Lower lobe of right lung (tissue), 2 donors: ENCODE measurements around the gene CFLAR. TPM values are rescaled to one million over a fixed set of nuclear protein-coding genes. Genes with fewer than 3 reads are reported as not detected.
"Not testable (repeated sequence)": the region's sequence is repeated elsewhere in the genome, so short reads cannot be mapped to it uniquely, and the experiment has no call there.

ENCODE experiments used
- ATAC-seq, 2 donors: fragments of 200-7000 bp; cut with Tn5 transposase; one replicate each; pipeline ENCODE4 v1.9.1; 2020 to 2022; ENCODE audit warnings: mild to moderate bottlenecking in 2 of 2, moderate library complexity in 2 of 2
- DNase-seq: peaks from one replicate; pipeline ENCODE4 v3.0.0-alpha.2; 2020
- H3K27ac ChIP-seq: fragments of 200-600 bp; one replicate; pipeline ENCODE4 v1.8.0; 2022
- H3K27me3 ChIP-seq: fragments of 200-600 bp; one replicate; pipeline ENCODE4 v1.8.0; 2022; ENCODE audit warnings: low read depth
- H3K36me3 ChIP-seq: fragments of 200-600 bp; one replicate; pipeline ENCODE4 v1.8.0; 2022; ENCODE audit warnings: mild to moderate bottlenecking
- H3K4me1 ChIP-seq: fragments of 200-600 bp; one replicate; pipeline ENCODE4 v1.8.0; 2022
- H3K4me3 ChIP-seq: fragments of 200-600 bp; one replicate; pipeline ENCODE4 v1.8.0; 2022; ENCODE audit warnings: mild to moderate bottlenecking
- H3K9me3 ChIP-seq: fragments of 200-600 bp; one replicate; pipeline ENCODE4 v1.8.0; 2022
- intact Hi-C: fragments of 100-400 bp; cut with DNase I; formaldehyde crosslinking; loops from one replicate; pipeline ENCODE4 v1.11.0; 2022
- total RNA-seq: library from RNA; stranded (reverse); fragmentation: NEBNext Ultra II Directional; extraction: Animal tissue kit (Norgen Biotek cat#: 25700); gene quantifications from one replicate; pipeline ENCODE4 v1.2.1, GENCODE V29; 2021
- TF ChIP-seq, protein P1 (sequence below): fragments of 200-600 bp; IDR thresholded peaks from one replicate; pipeline ENCODE4 v1.8.0; 2022; ENCODE audit warnings: antibody characterized with exemption, mild to moderate bottlenecking
- donor health status: DM: no; HTN: yes; CAD: no; lungs with severe emphysema.

CFLAR gene
- total RNA-seq, 1 donor from 2014 or later = 345 TPM

DNA sequence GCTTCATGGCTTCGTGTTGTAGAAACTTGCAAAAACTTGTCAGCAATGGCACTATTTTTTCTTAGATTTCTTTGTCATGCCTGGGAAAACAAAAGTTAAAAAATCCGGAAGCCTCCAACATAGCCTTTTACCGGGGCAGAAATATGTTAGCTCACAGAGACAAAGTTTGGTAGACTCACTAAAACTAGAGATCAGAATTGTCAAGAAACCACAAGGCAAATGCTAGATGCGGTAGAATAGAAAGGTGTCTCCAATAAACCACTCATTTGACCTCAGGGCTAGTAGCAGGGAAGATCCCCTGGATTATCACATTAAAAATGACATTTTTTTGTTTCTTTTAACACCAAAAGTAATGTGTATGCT is 67.4 kb downstream of the CFLAR start:
- Histone ChIP-seq H3K36me3 (peaks cover 28% of the 10 kb centered on the region), H3K4me3 (peak overlapping the region; percentile 61), H3K4me1 (peaks cover 29% of the 10 kb centered on the region), H3K27me3 (no peaks in the 10 kb centered on the region), H3K27ac (peak overlapping the region; percentile 74), H3K9me3 (no peaks in the 10 kb centered on the region)
- DNase-seq (no peak), ATAC-seq (peak in 1 of 2 donors; percentile 21)
- intact Hi-C loops = no loop called here
- TF ChIP-seq, protein P1, sequence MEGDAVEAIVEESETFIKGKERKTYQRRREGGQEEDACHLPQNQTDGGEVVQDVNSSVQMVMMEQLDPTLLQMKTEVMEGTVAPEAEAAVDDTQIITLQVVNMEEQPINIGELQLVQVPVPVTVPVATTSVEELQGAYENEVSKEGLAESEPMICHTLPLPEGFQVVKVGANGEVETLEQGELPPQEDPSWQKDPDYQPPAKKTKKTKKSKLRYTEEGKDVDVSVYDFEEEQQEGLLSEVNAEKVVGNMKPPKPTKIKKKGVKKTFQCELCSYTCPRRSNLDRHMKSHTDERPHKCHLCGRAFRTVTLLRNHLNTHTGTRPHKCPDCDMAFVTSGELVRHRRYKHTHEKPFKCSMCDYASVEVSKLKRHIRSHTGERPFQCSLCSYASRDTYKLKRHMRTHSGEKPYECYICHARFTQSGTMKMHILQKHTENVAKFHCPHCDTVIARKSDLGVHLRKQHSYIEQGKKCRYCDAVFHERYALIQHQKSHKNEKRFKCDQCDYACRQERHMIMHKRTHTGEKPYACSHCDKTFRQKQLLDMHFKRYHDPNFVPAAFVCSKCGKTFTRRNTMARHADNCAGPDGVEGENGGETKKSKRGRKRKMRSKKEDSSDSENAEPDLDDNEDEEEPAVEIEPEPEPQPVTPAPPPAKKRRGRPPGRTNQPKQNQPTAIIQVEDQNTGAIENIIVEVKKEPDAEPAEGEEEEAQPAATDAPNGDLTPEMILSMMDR = no peak

DNA sequence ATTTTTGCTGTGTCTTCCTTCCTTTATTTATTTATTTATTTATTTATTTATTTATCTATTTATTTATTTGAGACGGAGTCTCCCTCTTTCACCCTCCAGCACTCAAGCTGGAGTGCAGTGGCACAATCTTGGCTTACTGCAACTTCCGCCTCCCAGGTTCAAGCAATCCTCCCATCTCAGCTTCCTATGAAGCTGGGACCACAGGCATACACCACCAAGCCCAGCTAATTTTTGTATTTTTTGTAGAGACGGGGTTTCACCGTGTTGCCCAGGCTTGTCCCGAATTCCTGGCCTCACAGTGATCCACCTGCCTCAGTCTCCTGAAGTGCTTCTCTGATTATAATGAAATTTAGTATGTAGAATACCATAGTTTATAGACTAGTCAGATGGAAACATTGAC is 67.9 kb downstream of the CFLAR start:
- H3K27me3 ChIP-seq, H3K9me3 ChIP-seq, intact Hi-C loops, DNase-seq: not testable (repeated sequence)
- H3K36me3 ChIP-seq = peaks cover 28% of the 10 kb centered on the region
- H3K4me3 ChIP-seq = peak overlapping the region; percentile 61
- peaks cover 29% of the 10 kb centered on the region for H3K4me1 ChIP-seq
- ATAC-seq = peak in 1 of 2 donors; percentile 72
- H3K27ac ChIP-seq = peak overlapping the region; percentile 74

DNA sequence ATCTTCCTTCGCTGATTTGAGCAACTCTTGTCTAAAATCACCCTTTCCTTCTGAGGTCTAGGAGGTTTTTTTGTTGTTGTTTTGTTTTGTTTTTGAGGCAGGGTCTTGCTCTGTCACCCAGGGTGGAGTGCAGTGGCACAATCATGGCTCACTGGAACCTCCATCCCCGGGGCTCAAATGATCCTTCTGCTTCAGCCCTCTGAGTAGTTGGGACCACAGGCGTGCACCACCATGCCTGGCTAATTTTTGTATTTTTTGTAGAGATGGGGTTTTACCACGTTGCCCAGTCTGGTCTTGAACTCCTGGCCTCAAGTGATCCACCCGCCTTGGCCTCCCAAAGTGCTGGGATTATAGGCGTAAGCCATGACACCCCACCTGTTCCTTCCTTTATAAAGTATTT is 68.3 kb downstream of the CFLAR start:
- peaks cover 29% of the 10 kb centered on the region for H3K4me1 ChIP-seq
- intact Hi-C loops, H3K9me3 ChIP-seq, DNase-seq, ATAC-seq, H3K27me3 ChIP-seq: not testable (repeated sequence)
- H3K4me3 ChIP-seq = peak overlapping the region; percentile 61
- H3K27ac ChIP-seq = peak overlapping the region; percentile 74
- peaks cover 29% of the 10 kb centered on the region for H3K36me3 ChIP-seq

DNA sequence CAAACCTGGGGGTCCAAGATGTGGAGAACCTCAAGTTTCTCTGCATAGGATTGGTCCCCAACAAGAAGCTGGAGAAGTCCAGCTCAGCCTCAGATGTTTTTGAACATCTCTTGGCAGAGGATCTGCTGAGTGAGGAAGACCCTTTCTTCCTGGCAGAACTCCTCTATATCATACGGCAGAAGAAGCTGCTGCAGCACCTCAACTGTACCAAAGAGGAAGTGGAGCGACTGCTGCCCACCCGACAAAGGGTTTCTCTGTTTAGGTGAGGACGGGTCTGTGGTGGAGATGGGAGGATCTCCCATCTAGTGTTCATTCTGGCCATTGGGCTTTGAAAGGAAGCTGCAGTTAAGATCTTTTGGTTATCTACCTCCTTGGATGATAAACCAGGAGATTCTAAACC is 69.9 kb downstream of the CFLAR start:
- peak overlapping the region; percentile 61 for H3K4me3 ChIP-seq

DNA sequence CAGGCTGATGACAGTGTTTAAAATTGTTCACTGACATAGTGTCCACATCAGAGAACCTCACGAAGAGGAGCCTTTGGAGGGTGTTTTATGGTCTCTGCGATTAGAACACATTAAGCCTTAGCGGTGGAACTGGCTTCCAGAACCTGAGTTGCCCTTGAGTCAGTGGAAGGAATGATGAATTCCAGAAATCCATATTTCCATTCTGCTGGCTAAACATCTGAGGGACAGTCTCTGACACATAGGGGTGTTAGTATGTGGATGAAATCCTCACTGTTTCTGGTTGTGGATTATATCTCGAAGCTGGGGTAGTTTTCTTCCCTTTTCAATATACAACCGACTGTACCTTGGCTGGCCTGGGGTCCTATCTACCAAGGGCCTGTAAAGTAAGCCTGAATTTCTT is 71.0 kb downstream of the CFLAR start:
- TF ChIP-seq, protein P1 = no peak
- H3K27me3 ChIP-seq = no peaks in the 10 kb centered on the region
- DNase-seq = no peak
- H3K4me1 ChIP-seq = peaks cover 47% of the 10 kb centered on the region
- peaks cover 44% of the 10 kb centered on the region for H3K36me3 ChIP-seq
- H3K9me3 ChIP-seq = no peaks in the 10 kb centered on the region
- intact Hi-C loops = no loop called here
- peak overlapping the region; percentile 1 for H3K4me3 ChIP-seq
- no peak overlapping the region for H3K27ac ChIP-seq
- no peak for ATAC-seq

More for the DNA sequence above, 69.9 kb downstream of the CFLAR start:
- peaks cover 36% of the 10 kb centered on the region for H3K4me1 ChIP-seq
- TF ChIP-seq, protein P1 = no peak
- no peaks in the 10 kb centered on the region for H3K9me3 ChIP-seq
- ATAC-seq = no peak
- no peak overlapping the region for H3K27ac ChIP-seq
- H3K27me3 ChIP-seq = no peaks in the 10 kb centered on the region
- H3K36me3 ChIP-seq = peaks cover 44% of the 10 kb centered on the region
- intact Hi-C loops = no loop called here
- no peak for DNase-seq

DNA sequence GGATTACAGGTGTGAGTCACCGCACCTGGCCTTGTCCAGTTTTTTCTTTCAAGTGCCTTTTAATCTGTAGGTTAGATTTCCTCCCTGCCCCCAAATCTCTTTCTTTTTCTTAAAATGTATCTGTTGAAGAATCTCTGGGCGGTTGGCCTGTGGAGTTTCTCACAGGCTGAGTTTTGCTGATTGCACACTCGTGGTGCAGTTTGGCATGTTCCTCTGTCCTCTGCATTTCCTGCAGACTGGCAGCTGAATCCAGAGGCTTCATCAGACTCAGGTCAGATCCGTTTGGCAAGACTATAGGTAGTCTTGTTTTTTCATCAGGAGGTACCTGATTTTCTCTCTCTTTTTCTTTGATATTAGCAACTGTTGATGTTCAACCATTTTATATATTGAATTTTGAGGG is 72.5 kb downstream of the CFLAR start:
- no peak overlapping the region for H3K27ac ChIP-seq

More for the DNA sequence above, 72.5 kb downstream of the CFLAR start:
- TF ChIP-seq, protein P1 = no peak
- DNase-seq (no peak), ATAC-seq (no peak)
- intact Hi-C loops = no loop called here
- Histone ChIP-seq H3K27me3 (no peaks in the 10 kb centered on the region), H3K4me3 (no peak overlapping the region), H3K9me3 (no peaks in the 10 kb centered on the region), H3K4me1 (peaks cover 49% of the 10 kb centered on the region), H3K36me3 (peaks cover 52% of the 10 kb centered on the region)
